ENCODE results near the gene DSCAML1. TPM values are rescaled to one million over a fixed set of nuclear protein-coding genes. Genes with fewer than 3 reads are reported as not detected.

The DSCAML1 gene
- total and polyA plus RNA-seq, 10 of the 15 experiments (the other 5 are each of a cell fraction or from before 2014, with no cell fraction given) = 0.03 to 0.18 (median 0.06) TPM; not detected in 1

DNA sequence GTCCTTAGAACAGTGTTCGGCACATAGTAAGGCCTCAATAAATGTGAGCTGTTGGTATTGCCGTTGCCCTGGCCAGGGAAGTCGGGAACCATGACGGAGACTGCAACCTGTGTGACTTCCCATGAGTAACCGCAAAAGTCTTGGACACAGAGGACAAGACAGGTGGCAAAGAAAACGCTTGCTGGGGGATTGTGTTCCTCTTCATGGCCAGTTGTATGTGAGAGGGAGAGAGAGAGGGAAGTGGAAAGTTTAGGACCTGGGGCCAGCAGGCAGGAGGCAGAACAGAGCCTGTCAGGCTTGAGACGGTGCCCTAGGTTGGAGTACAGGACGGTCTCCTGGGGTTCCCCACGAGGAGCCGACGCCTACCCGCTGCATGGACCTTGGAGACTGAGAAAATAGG, 379.2 kb downstream of the DSCAML1 start:
- no peak overlapping the region for H3K4me2 ChIP-seq (ENCODE audit: control insufficient read depth, insufficient read depth)
- no peak for DNase-seq (ENCODE audit: low read depth, low spot score)
- no peak overlapping the region for H2AFZ ChIP-seq (ENCODE audit: control insufficient read depth, low read depth, low read length)
- 74% methylated on average over 12 of the region's 12 CpGs for WGBS (ENCODE audit: insufficient coverage, insufficient replicate concordance, low lambda C conversion rate, missing lambda C conversion rate)
- ChIA-PET CTCF (interaction anchor here (5.3 kb wide), 1 partner anchor 8 kb away, joined by 38 read pairs; no protein-coding TSS in a partner anchor), RAD21 (ENCODE audit: unreplicated experiment) (no interaction called here), SMC1A (ENCODE audit: uncharacterized antibody, unreplicated experiment) (no interaction called here), POLR2A (no interaction called here)
- BruUV-seq (replicated peaks) = no TSS peak
- no peaks in the 10 kb centered on the region for H3K36me3 ChIP-seq (ENCODE audit: control insufficient read depth in 2 of 2, insufficient read depth in 2 of 2, low read length in 1 of 2)
- H4K20me1 ChIP-seq (ENCODE audit: control insufficient read depth, insufficient read depth) = no peaks in the 10 kb centered on the region
- FAIRE-seq = no peak
- no peaks in the 10 kb centered on the region for H3K9me3 ChIP-seq (replicated peaks; ENCODE audit: control insufficient read depth, insufficient read depth, low read length)
- intact Hi-C loops (cut with micrococcal nuclease; ENCODE audit: unreplicated experiment) (no loop called here), in situ Hi-C loops (cut with MboI) (no loop called here)
- H3K4me3 ChIP-seq = no peak overlapping the region
- no peak for ATAC-seq
- peaks cover 4% of the 10 kb centered on the region; the same call in 1 of the 2 replicates for H3K4me1 ChIP-seq (ENCODE audit: control insufficient read depth, insufficient read depth, low read length)
- no peak for TF ChIP-seq ZZZ3 (IDR thresholded peaks at IDR 0.05; ENCODE audit: control insufficient read depth, insufficient read length, low read depth)
- TF ChIP-seq, protein P1, sequence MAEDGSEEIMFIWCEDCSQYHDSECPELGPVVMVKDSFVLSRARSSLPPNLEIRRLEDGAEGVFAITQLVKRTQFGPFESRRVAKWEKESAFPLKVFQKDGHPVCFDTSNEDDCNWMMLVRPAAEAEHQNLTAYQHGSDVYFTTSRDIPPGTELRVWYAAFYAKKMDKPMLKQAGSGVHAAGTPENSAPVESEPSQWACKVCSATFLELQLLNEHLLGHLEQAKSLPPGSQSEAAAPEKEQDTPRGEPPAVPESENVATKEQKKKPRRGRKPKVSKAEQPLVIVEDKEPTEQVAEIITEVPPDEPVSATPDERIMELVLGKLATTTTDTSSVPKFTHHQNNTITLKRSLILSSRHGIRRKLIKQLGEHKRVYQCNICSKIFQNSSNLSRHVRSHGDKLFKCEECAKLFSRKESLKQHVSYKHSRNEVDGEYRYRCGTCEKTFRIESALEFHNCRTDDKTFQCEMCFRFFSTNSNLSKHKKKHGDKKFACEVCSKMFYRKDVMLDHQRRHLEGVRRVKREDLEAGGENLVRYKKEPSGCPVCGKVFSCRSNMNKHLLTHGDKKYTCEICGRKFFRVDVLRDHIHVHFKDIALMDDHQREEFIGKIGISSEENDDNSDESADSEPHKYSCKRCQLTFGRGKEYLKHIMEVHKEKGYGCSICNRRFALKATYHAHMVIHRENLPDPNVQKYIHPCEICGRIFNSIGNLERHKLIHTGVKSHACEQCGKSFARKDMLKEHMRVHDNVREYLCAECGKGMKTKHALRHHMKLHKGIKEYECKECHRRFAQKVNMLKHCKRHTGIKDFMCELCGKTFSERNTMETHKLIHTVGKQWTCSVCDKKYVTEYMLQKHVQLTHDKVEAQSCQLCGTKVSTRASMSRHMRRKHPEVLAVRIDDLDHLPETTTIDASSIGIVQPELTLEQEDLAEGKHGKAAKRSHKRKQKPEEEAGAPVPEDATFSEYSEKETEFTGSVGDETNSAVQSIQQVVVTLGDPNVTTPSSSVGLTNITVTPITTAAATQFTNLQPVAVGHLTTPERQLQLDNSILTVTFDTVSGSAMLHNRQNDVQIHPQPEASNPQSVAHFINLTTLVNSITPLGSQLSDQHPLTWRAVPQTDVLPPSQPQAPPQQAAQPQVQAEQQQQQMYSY (CRISPR knock-in tag; IDR thresholded peaks at IDR 0.05) = no peak
- TF ChIP-seq POLR2AphosphoS2 (IDR thresholded peaks at IDR 0.05; ENCODE audit: low read depth, low read length) = no peak
- no peak for TF ChIP-seq PAX8 (IDR thresholded peaks at IDR 0.05)
- no peak for TF ChIP-seq CBX3 (IDR thresholded peaks at IDR 0.05; ENCODE audit: borderline replicate concordance, low read depth)
- TF ChIP-seq, protein P2, sequence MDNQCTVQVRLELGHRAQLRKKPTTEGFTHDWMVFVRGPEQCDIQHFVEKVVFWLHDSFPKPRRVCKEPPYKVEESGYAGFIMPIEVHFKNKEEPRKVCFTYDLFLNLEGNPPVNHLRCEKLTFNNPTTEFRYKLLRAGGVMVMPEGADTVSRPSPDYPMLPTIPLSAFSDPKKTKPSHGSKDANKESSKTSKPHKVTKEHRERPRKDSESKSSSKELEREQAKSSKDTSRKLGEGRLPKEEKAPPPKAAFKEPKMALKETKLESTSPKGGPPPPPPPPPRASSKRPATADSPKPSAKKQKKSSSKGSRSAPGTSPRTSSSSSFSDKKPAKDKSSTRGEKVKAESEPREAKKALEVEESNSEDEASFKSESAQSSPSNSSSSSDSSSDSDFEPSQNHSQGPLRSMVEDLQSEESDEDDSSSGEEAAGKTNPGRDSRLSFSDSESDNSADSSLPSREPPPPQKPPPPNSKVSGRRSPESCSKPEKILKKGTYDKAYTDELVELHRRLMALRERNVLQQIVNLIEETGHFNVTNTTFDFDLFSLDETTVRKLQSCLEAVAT (IDR thresholded peaks at IDR 0.05) = no peak
- TF ChIP-seq, protein P3, sequence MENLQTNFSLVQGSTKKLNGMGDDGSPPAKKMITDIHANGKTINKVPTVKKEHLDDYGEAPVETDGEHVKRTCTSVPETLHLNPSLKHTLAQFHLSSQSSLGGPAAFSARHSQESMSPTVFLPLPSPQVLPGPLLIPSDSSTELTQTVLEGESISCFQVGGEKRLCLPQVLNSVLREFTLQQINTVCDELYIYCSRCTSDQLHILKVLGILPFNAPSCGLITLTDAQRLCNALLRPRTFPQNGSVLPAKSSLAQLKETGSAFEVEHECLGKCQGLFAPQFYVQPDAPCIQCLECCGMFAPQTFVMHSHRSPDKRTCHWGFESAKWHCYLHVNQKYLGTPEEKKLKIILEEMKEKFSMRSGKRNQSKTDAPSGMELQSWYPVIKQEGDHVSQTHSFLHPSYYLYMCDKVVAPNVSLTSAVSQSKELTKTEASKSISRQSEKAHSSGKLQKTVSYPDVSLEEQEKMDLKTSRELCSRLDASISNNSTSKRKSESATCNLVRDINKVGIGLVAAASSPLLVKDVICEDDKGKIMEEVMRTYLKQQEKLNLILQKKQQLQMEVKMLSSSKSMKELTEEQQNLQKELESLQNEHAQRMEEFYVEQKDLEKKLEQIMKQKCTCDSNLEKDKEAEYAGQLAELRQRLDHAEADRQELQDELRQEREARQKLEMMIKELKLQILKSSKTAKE (IDR thresholded peaks at IDR 0.05; ENCODE audit: low read depth, poor library complexity, severe bottlenecking) = no peak
- no peak for TF ChIP-seq TCF7 (IDR thresholded peaks at IDR 0.05; ENCODE audit: borderline replicate concordance)
- no peak for TF ChIP-seq PML (IDR thresholded peaks at IDR 0.05; ENCODE audit: low read length)
- TF ChIP-seq KAT2A (conservative IDR thresholded peaks at IDR 0.05; ENCODE audit: control insufficient read depth, low read depth, low read length) = no peak
- no peaks in the 10 kb centered on the region for H3K27me3 ChIP-seq (replicated peaks in 1 of 2; ENCODE audit: control insufficient read depth in 2 of 2, insufficient read depth in 2 of 2, low read length in 1 of 2)
- H3K9ac ChIP-seq (ENCODE audit: control insufficient read depth, insufficient read depth, low read length) = no peak overlapping the region
- no peaks in the 10 kb centered on the region for H3K79me2 ChIP-seq (ENCODE audit: control insufficient read depth, insufficient read depth, low read length)
- no peak overlapping the region for H3K27ac ChIP-seq (ENCODE audit: control insufficient read depth, insufficient read depth)

Data from GM12878 (cell line).